GM23248 (cell line): ENCODE measurements around the gene ARTN. TPM values are rescaled to one million over a fixed set of nuclear protein-coding genes. Genes with fewer than 3 reads are reported as not detected.

Experiments
- DNase-seq: peaks from one replicate; pipeline ENCODE4 v3.0.0-alpha.2; 2015
- H2AFZ ChIP-seq: fragments of 200-600 bp; sonication (generic); 2 replicates; pipeline ENCODE4 v1.6.1; 2016; ENCODE audit warnings: antibody characterized with exemption
- H3F3A ChIP-seq: fragments of 200-600 bp; sonication (generic); 2 replicates; pipeline ENCODE4 v1.6.1; 2016; ENCODE audit warnings: mild to moderate bottlenecking, antibody characterized with exemption, mixed run types; ENCODE audit not compliant: insufficient read depth
- H3K27ac ChIP-seq: fragments of 200-600 bp; sonication (generic); 2 replicates; pipeline ENCODE4 v1.5.1; 2016; ENCODE audit warnings: mild to moderate bottlenecking
- H3K27me3 ChIP-seq: fragments of 200-600 bp; sonication (generic); replicated peaks from 2 replicates; pipeline ENCODE4 v1.6.1; 2016; ENCODE audit warnings: mild to moderate bottlenecking; ENCODE audit not compliant: insufficient read depth
- H3K36me3 ChIP-seq: fragments of 200-600 bp; sonication (generic); 2 replicates; pipeline ENCODE4 v1.6.1; 2016; ENCODE audit warnings: low read depth, mild to moderate bottlenecking
- H3K4me1 ChIP-seq: fragments of 200-600 bp; sonication (generic); 2 replicates; pipeline ENCODE4 v1.6.1; 2016; ENCODE audit warnings: mild to moderate bottlenecking; ENCODE audit not compliant: insufficient read depth
- H3K4me2 ChIP-seq: fragments of 200-600 bp; sonication (generic); one replicate; pipeline ENCODE4 v1.6.1; 2016; ENCODE audit warnings: mild to moderate bottlenecking; ENCODE audit not compliant: unreplicated experiment
- H3K4me3 ChIP-seq: fragments of 200-600 bp; sonication (generic); 2 replicates; pipeline ENCODE4 v1.5.1; 2016; ENCODE audit warnings: mild to moderate bottlenecking
- H3K79me2 ChIP-seq: fragments of 200-600 bp; sonication (generic); 2 replicates; pipeline ENCODE4 v1.6.1; 2016; ENCODE audit warnings: mild to moderate bottlenecking; ENCODE audit not compliant: insufficient read depth
- H3K9ac ChIP-seq: fragments of 200-600 bp; sonication (generic); 2 replicates; pipeline ENCODE4 v1.6.1; 2016; ENCODE audit warnings: mild to moderate bottlenecking
- H3K9me2 ChIP-seq: fragments of 200-600 bp; sonication (generic); 2 replicates; pipeline ENCODE4 v1.6.1; 2016; ENCODE audit warnings: mixed run types, mild to moderate bottlenecking, moderate library complexity; ENCODE audit not compliant: insufficient read depth
- H3K9me3 ChIP-seq: fragments of 200-600 bp; sonication (generic); one replicate; pipeline ENCODE4 v1.6.1; 2017; ENCODE audit warnings: low read depth
- H4K20me1 ChIP-seq: fragments of 200-600 bp; sonication (generic); 2 replicates; pipeline ENCODE4 v1.6.0; 2016; ENCODE audit not compliant: insufficient read depth
- EZH2 ChIP-seq: fragments of 200-600 bp; sonication (generic); IDR thresholded peaks from 2 replicates; pipeline ENCODE4 v1.6.1; 2018; ENCODE audit warnings: antibody characterized with exemption, mild to moderate bottlenecking; ENCODE audit not compliant: insufficient read depth, poor library complexity, severe bottlenecking
- EZH2phosphoT487 ChIP-seq: fragments of 200-600 bp; sonication (generic); IDR thresholded peaks from 2 replicates; pipeline ENCODE4 v1.6.1; 2018; ENCODE audit warnings: antibody characterized with exemption, moderate library complexity, mild to moderate bottlenecking, low read depth; ENCODE audit not compliant: insufficient read depth
- WGBS, 2 experiments: methylation state at CpG; one replicate each; pipeline ENCODE4 v1.1.6; 2015 to 2017; ENCODE audit warnings: low lambda C conversion rate in 2 of 2, low coverage in 1 of 2; ENCODE audit errors: missing lambda C conversion rate in 2 of 2; 5-methylcytosine and 5-hydroxymethylcytosine counted together
- in situ Hi-C: fragments of 300-500 bp; cut with MboI; formaldehyde crosslinking; loops from 2 replicates; pipeline ENCODE4 v1.15.0; 2020
- polyA plus RNA-seq: library from polyadenylated mRNA; unstranded; fragments of >200 nt; fragmentation: Nextera tagmentation; extraction: Ambion mirVana; gene quantifications from 2 replicates; pipeline ENCODE4 v1.2.1, GENCODE V29; 2016
- total RNA-seq: library from RNA; depleted of rRNA; stranded (reverse); fragments of >200 nt; shearing (Covaris generic); gene quantifications from 2 replicates; pipeline ENCODE4 v1.2.3, GENCODE V29; 2014

Gene ARTN
- total and polyA plus RNA-seq, 2 experiments from 2014 or later, result 0.11 TPM; not detected in 1

DNA sequence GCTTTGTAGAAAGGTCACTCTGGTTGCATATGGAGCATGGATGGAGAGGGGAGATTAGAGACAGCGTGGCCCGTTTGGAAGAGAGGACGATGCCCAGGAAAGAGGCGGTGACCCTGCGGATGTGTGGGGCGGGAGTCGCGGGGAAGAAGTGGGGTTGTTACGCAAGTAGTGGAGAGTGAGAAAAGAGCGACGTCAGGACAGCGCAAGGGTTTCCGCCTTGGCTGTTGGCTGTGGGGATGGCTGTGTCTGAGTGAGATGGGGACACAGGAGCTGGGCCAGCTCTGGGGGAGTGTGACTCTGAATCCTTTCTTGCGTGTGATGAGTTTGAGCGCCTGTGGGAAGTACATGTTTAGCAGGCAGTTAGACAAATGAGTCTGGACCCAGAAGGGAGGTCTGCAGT lies 49.2 kb downstream of the ARTN start:
- no peaks in the 10 kb centered on the region for H4K20me1 ChIP-seq
- H3K9me2 ChIP-seq, result no peaks in the 10 kb centered on the region
- H3K79me2 ChIP-seq, result peaks cover 51% of the 10 kb centered on the region
- in situ Hi-C loops, result no loop called here
- peaks cover 30% of the 10 kb centered on the region for H3K4me1 ChIP-seq
- no peaks in the 10 kb centered on the region for H3K27me3 ChIP-seq
- TF ChIP-seq EZH2, result no peak
- no peak overlapping the region for H3K9ac ChIP-seq
- 0 out of 2 replicates have a peak, but pooled peaks cover 6% of the 10 kb centered on the region for H3K36me3 ChIP-seq
- H3K9me3 ChIP-seq, result no peaks in the 10 kb centered on the region
- no peak overlapping the region for H3K4me3 ChIP-seq
- no peak overlapping the region for H3K4me2 ChIP-seq
- 89 to 92% methylated on average over 14 to 15 of the region's 15 CpGs for WGBS, 2 experiments
- H3K27ac ChIP-seq, result no peak overlapping the region
- H3F3A ChIP-seq, result peaks cover 13% of the 10 kb centered on the region
- no peak overlapping the region for H2AFZ ChIP-seq
- DNase-seq, result no peak

DNA sequence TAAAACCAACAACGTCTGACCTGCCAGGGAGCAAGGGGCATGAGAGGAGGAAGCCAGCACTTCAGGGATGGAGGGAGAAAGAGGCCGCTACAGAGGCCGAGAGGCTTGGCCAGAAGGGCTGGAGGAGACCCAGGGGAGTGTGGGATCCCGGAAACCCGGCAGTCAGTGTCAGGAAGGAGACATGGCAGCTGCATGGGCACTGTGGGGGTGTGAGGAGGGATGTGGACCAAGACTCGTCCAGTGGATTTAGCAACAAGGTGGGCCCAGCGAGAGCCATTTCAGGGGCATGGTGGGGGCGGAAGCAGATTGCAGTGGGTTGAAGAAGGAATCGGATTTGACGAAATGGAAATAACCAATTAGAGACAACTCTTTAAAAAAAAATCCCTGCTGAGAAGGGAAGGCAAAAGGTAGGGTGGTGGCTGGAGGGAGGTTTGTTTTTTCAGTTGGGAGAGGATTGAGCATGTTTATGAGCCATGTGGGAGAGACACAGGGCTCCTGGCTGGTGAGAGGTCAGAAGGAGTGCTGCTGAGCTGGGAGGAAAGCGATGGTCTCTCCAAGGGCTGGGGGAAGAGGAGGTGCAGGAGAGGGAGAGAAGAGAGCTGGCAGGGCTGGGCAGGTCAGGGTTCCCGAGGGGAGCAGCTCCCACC lies 49.8 kb downstream of the ARTN start:
- no peak overlapping the region for H3K4me3 ChIP-seq
- H3K27me3 ChIP-seq, result no peaks in the 10 kb centered on the region
- no peak overlapping the region for H2AFZ ChIP-seq
- no peak overlapping the region for H3K4me2 ChIP-seq
- TF ChIP-seq EZH2, result no peak
- no peak for TF ChIP-seq EZH2phosphoT487
- no peak overlapping the region for H3K27ac ChIP-seq
- H3K79me2 ChIP-seq, result peaks cover 45% of the 10 kb centered on the region
- peaks cover 13% of the 10 kb centered on the region for H3F3A ChIP-seq
- no peak overlapping the region for H3K9ac ChIP-seq
- H4K20me1 ChIP-seq, result no peaks in the 10 kb centered on the region
- no peak for DNase-seq
- WGBS, 2 experiments, result 77 to 84% methylated on average over 12 of the region's 12 CpGs
- H3K9me2 ChIP-seq, result no peaks in the 10 kb centered on the region
- H3K9me3 ChIP-seq, result no peaks in the 10 kb centered on the region
- 0 out of 2 replicates have a peak, but pooled peaks cover 6% of the 10 kb centered on the region for H3K36me3 ChIP-seq
- in situ Hi-C loops, result no loop called here
- peaks cover 29% of the 10 kb centered on the region for H3K4me1 ChIP-seq

DNA sequence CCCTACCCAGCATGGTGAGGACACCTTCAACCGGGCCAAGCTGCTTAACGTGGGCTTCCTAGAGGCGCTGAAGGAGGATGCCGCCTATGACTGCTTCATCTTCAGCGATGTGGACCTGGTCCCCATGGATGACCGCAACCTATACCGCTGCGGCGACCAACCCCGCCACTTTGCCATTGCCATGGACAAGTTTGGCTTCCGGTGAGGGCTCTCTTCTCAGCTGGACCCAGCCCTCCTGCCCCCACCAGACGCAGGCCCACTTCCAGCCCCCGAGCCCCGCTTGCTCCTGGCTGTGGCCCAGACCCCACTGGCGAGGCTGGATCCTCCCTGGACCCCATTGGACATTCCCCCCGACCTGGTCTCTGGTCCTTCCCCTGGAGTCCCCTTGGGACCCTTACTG lies 51.3 kb downstream of the ARTN start:
- Histone ChIP-seq H3K9ac (no peak overlapping the region), H4K20me1 (no peaks in the 10 kb centered on the region), H3K9me3 (no peaks in the 10 kb centered on the region), H3K36me3 (0 out of 2 replicates have a peak, but pooled peaks cover 6% of the 10 kb centered on the region), H2AFZ (no peak overlapping the region), H3K4me2 (no peak overlapping the region), H3K27ac (no peak overlapping the region), H3K4me3 (no peak overlapping the region), H3K79me2 (peaks cover 35% of the 10 kb centered on the region), H3K9me2 (no peaks in the 10 kb centered on the region), H3F3A (peaks cover 27% of the 10 kb centered on the region), H3K4me1 (peaks cover 24% of the 10 kb centered on the region), H3K27me3 (no peaks in the 10 kb centered on the region)
- DNase-seq, result no peak
- no peak for TF ChIP-seq EZH2phosphoT487
- no peak for TF ChIP-seq EZH2
- 80 to 85% methylated on average over 14 to 16 of the region's 16 CpGs for WGBS, 2 experiments
- in situ Hi-C loops, result no loop called here

DNA sequence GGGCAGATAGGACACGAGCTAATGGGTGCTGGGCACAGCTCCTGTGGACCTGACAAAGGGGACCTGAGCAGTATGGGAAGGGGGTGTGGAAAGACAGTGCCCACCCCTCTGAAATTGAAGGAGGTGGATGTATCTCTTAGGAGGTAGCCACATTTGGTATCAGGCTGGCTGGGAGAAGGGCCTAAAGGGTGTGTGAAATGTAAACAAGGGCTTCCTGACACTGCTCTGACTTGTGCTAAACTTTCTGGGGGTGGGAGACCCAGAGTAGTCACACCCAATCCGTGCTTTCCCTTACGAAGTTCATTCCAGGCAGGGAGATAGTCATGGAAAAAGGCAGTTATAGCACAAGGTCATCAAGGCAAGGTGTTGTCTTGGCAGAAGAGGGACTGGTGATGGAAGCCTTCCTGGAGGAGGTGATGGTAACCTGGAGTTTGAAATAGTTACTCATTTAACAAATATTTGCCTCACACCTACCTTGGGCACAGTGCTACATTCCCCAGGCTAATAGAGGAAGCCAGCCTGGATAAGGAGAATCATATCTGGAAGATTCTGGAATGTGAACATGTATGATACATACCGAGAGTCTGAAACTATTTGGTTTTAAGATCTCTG lies 52.5 kb downstream of the ARTN start:
- WGBS, 2 experiments, result 85 to 88% methylated on average over 4 of the region's 4 CpGs
- in situ Hi-C loops, result no loop called here

More for the DNA sequence above, 52.5 kb downstream of the ARTN start:
- Histone ChIP-seq H3K4me2 (no peak overlapping the region), H3K4me1 (peaks cover 21% of the 10 kb centered on the region), H4K20me1 (no peaks in the 10 kb centered on the region), H3K36me3 (0 out of 2 replicates have a peak, but pooled peaks cover 6% of the 10 kb centered on the region), H3K27me3 (no peaks in the 10 kb centered on the region), H3K9me3 (no peaks in the 10 kb centered on the region), H3K79me2 (peaks cover 23% of the 10 kb centered on the region), H3K9me2 (no peaks in the 10 kb centered on the region), H3K4me3 (no peak overlapping the region), H3K9ac (no peak overlapping the region), H3K27ac (peak overlapping the region; percentile 46; the same call in 1 of the 2 replicates), H3F3A (peaks cover 27% of the 10 kb centered on the region), H2AFZ (no peak overlapping the region)
- TF ChIP-seq EZH2phosphoT487 (no peak), EZH2 (no peak)
- no peak for DNase-seq
